ENCODE data around the gene CPB1.

DNA sequence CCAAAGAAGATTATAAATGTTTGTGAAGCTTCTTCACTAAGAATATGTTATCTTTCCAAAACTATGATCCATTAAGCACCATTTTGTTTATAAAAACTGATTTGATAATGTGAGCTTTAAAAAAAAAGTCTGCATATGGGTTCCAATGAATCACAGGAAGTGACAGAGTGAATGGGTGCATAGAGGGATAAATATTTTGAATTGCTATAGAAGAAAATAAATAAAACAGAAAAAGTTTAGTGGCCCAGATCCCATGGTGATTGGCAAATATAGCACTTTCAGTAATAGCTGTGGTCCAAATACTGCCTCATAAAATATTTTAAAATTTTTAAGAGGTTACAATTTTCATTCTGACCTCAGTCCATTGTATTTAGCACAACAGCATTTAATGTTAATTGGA is 56.6 kb downstream of the CPB1 start:
- TF ChIP-seq, protein P1, sequence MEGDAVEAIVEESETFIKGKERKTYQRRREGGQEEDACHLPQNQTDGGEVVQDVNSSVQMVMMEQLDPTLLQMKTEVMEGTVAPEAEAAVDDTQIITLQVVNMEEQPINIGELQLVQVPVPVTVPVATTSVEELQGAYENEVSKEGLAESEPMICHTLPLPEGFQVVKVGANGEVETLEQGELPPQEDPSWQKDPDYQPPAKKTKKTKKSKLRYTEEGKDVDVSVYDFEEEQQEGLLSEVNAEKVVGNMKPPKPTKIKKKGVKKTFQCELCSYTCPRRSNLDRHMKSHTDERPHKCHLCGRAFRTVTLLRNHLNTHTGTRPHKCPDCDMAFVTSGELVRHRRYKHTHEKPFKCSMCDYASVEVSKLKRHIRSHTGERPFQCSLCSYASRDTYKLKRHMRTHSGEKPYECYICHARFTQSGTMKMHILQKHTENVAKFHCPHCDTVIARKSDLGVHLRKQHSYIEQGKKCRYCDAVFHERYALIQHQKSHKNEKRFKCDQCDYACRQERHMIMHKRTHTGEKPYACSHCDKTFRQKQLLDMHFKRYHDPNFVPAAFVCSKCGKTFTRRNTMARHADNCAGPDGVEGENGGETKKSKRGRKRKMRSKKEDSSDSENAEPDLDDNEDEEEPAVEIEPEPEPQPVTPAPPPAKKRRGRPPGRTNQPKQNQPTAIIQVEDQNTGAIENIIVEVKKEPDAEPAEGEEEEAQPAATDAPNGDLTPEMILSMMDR (IDR thresholded peaks at IDR 0.05; ENCODE audit: low read depth, low read length), result no peak
- TF ChIP-seq MYC (IDR thresholded peaks at IDR 0.05; ENCODE audit: low read depth, low read length), result no peak
